NCI-H345 treated with DMSO at 0.1 percent for 48 hours (cell line): ENCODE measurements around the gene DRD5.

Experiments
- DNase-seq: peaks from one replicate; lab custom pipeline; 2025; ENCODE audit not compliant: unreplicated experiment; lab: John Stamatoyannopoulos, UW

The DRD5 gene

DNA sequence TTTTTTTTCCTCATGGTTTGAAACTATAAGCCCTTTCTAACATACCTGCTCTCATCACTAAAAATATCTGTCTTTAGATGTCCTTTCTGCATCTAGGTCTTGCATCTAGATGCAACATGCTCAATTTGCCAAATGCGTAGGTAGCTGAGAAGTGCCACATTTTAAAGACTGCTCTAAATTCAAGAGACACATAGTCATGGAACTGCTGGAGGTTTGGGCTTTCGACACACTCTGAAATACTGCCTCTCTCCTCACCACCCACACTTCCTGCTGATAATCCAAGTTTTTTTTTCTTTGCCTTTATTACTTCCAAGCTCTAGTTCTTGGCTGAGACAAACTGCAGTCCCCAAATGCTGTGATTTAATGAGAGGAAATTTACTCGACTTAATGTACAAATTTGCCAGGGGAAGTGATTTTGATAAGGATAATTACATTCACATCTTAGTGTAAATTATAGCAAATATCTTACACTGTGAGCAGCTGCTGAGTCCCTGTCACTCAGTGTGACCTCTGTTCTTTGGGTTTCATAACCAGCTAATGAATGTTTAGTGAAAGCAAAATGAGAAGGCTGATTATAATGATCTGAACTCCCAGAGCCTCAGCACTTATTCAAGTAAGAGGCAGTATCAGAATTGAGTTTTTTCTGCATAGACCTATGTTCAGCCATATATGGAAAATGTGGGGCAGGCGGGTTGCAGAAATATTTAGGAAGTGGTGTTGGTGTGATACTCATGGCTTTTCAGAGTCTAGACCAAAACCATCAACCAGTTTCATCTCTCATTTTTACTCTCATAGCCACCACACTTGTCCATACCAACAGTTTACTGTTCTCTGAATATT lies 31.3 kb downstream of the DRD5 start:
- DNase-seq, result no peak

DNA sequence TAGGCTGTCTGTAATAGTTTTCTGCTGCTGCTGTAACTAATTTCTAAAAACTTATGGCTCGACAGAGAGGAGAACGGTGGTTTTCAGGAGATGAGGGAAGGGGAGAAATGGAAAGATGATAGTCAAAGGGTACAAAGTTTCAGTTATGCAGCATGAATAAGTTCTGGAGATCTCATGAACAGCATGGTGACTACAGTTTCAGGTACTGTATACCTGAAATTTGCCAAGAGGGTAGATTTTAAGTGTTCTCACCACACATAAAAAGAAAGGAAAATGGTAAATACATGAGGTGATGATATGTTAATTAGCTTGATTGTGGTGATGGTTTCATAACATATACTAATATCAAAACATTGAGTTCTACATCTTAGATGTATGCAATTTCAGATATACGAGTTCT lies 34.9 kb downstream of the DRD5 start:
- DNase-seq, result no peak

DNA sequence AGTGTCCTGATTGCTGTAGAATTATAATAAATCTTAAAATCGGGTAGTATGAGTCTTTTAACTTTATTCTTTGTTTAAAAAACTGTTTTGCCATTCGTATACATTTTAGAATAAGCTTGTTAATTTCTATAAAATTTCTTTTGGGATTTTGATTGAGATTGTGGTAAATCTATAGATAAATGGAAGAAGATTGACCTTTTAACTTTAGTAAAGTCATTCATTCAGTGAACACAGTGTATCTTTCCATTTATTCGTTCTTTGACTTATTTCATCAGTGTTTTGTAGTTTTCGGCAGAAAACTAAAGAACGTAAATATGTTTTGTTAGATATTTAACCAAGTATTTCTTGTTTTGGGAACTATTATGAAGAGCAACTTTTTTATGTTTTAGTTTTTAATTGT lies 38.9 kb downstream of the DRD5 start:
- DNase-seq, result no peak

- DNase-seq, result no peak
Measured at GRCh38 chr4:9825049-9825448, 43.6 kb downstream of the DRD5 start.

DNA sequence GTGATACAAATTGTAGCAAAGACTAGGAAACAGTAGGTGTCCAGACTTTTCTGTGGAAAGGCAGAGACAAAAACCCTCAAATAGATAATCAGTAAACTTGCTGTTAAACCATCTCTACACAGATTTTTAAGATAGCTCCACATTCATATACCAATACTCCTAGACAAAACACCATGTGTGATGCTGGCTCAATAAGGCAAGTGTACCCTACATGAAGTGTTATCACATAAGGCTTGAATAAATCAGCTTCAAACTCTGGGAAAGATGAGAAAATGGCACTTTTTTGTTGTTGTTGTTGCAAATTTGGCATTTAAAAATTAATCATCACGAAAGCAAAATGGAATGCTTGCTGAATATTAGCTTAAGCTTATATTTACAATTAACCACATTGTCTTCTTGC lies 45.1 kb downstream of the DRD5 start:
- DNase-seq, result no peak

- peak; percentile 86 for DNase-seq
Measured at GRCh38 chr4:9832640-9833039, 51.2 kb downstream of the DRD5 start.

DNA sequence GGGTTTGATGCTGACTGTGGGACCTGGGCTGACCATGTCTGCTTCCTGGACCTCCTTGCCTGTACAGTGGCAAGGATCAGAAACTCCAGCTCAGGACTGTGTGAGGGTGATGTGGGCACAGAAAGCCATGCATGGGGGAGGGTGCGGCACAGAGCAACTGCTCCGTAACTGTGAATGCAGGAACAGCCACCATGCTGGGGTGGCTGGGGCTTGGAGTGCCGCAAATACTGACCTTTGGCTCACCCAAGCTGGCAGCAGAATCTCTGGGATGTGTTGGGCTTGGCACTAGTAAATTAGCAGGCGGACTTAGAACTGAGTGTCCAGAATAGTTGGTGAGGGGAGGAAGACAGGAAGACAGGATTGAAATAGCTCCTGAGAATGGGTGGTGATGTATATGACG lies 52.0 kb downstream of the DRD5 start:
- no peak for DNase-seq
